H1 (cell line): Measurements from ENCODE around the gene TEDC1. TPM values are rescaled to one million over a fixed set of nuclear protein-coding genes. Genes with fewer than 3 reads are reported as not detected.

Source experiments
- CTCF ChIA-PET: fragments of 300-600 bp; sonication (Branson Sonifier 250); formaldehyde crosslinking; loops from one replicate; lab custom pipeline; 2021; ENCODE audit not compliant: partially characterized antibody; lab: Charles Lee
- POLR2A ChIA-PET: fragments of 300-600 bp; sonication (Branson Sonifier 250); formaldehyde crosslinking; loops from one replicate; lab custom pipeline; 2021; ENCODE audit warnings: inconsistent platforms; ENCODE audit not compliant: partially characterized antibody; lab: Charles Lee
- DNase-seq, 2 experiments: peaks; one replicate each; pipeline versions ENCODE4 v3.0.0 to v3.0.0-alpha.2; 2010 to 2022; ENCODE audit warnings: low spot score in 2 of 2, low read depth in 1 of 2, mixed read lengths in 1 of 2
- FAIRE-seq: peaks from 2 replicates; lab custom pipeline; 2011; peaks lifted over from hg19 to GRCh38; lab: Jason Lieb, UNC
- H2AFZ ChIP-seq: 2 replicates; pipeline ENCODE4 v1.8.1; 2012; ENCODE audit warnings: low read length, inconsistent platforms
- H2AK5ac ChIP-seq: 2 replicates; pipeline ENCODE4 v1.6.1; 2013; ENCODE audit warnings: low read depth, low read length
- H2BK120ac ChIP-seq: replicated peaks from 2 replicates; pipeline ENCODE3; 2013; ENCODE audit warnings: low read depth, low read length, inconsistent platforms
- H2BK12ac ChIP-seq: 2 replicates; pipeline ENCODE4 v1.6.1; 2013; ENCODE audit warnings: low read depth, low read length
- H2BK15ac ChIP-seq: 2 replicates; pipeline ENCODE4 v1.6.1; 2013; ENCODE audit warnings: low read length
- H2BK20ac ChIP-seq: 2 replicates; pipeline ENCODE4 v1.6.1; 2013; ENCODE audit warnings: low read length
- H2BK5ac ChIP-seq: 2 replicates; pipeline ENCODE4 v1.6.1; 2013; ENCODE audit warnings: low read depth, low read length
- H3K14ac ChIP-seq: 2 replicates; pipeline ENCODE4 v1.6.1; 2013; ENCODE audit warnings: inconsistent platforms; ENCODE audit not compliant: insufficient read length
- H3K18ac ChIP-seq: 2 replicates; pipeline ENCODE4 v1.6.1; 2013; ENCODE audit warnings: low read length; ENCODE audit errors: extremely low read depth
- H3K23ac ChIP-seq: 2 replicates; pipeline ENCODE4 v1.6.1; 2013; ENCODE audit warnings: inconsistent platforms; ENCODE audit not compliant: insufficient read length
- H3K23me2 ChIP-seq: 2 replicates; pipeline ENCODE4 v1.6.1; 2013; ENCODE audit warnings: low read depth, low read length
- H3K27ac ChIP-seq: 2 replicates; pipeline ENCODE4 v1.6.1; 2011; ENCODE audit warnings: low read depth, low read length, inconsistent platforms
- H3K27me3 ChIP-seq, 4 experiments: replicated peaks in 1 of 4; 1 replicate in 1 of 4; 2 replicates in 3 of 4; pipeline versions ENCODE4 v1.6.1 to v1.8.1; 2011 to 2013; ENCODE audit warnings: low read length in 3 of 4, mild to moderate bottlenecking in 3 of 4, inconsistent platforms in 2 of 4, mixed read lengths in 2 of 4, moderate library complexity in 1 of 4; ENCODE audit not compliant: control insufficient read depth in 3 of 4, insufficient read depth in 3 of 4; ENCODE audit errors: extremely low read depth in 1 of 4
- H3K36me3 ChIP-seq, 4 experiments: 2 replicates each; pipeline versions ENCODE4 v1.6.1 to v1.8.1; 2011 to 2013; ENCODE audit warnings: mild to moderate bottlenecking in 4 of 4, low read length in 3 of 4, moderate library complexity in 2 of 4, control low read depth in 1 of 4, inconsistent platforms in 1 of 4; ENCODE audit not compliant: insufficient read depth in 4 of 4, control insufficient read depth in 2 of 4
- H3K4ac ChIP-seq: replicated peaks from 2 replicates; pipeline ENCODE3; 2013; ENCODE audit warnings: low read length, low read depth, mixed read lengths, inconsistent platforms; ENCODE audit not compliant: insufficient read length
- H3K4me1 ChIP-seq, 4 experiments: replicated peaks in 1 of 4; 1 replicate in 1 of 4; 2 replicates in 3 of 4; pipeline versions ENCODE4 v1.6.1 to v1.8.1; 2011 to 2013; ENCODE audit warnings: low read length in 3 of 4, inconsistent platforms in 2 of 4, mixed read lengths in 1 of 4; ENCODE audit not compliant: insufficient read depth in 4 of 4, control insufficient read depth in 3 of 4
- H3K4me2 ChIP-seq, 2 experiments: 2 replicates each; pipeline versions ENCODE4 v1.6.1 to v1.8.1; 2011 to 2013; ENCODE audit warnings: low read depth in 2 of 2, low read length in 2 of 2, control low read depth in 1 of 2, inconsistent platforms in 1 of 2, mild to moderate bottlenecking in 1 of 2; ENCODE audit not compliant: insufficient read depth in 1 of 2
- H3K4me3 ChIP-seq, 4 experiments: fragments of 200-600, 300-600 bp in 1 of 4; sonication (generic), shearing (Covaris generic), sonication (Bioruptor Twin) in 1 of 4; 2 replicates each; pipeline versions ENCODE4 v1.5.1 to v1.8.1; 2011 to 2016; ENCODE audit warnings: low read length in 4 of 4, low read depth in 3 of 4, control low read depth in 2 of 4, inconsistent platforms in 2 of 4, mild to moderate bottlenecking in 2 of 4, mixed read lengths in 1 of 4, moderate library complexity in 1 of 4; ENCODE audit not compliant: insufficient read depth in 2 of 4; ENCODE audit errors: extremely low read depth in 1 of 4
- H3K56ac ChIP-seq: replicated peaks from 2 replicates; pipeline ENCODE3; 2013; ENCODE audit warnings: low read depth, mild to moderate bottlenecking, mixed read lengths, low read length, inconsistent platforms; ENCODE audit not compliant: insufficient read length
- H3K79me1 ChIP-seq: 2 replicates; pipeline ENCODE4 v1.6.1; 2013; ENCODE audit warnings: low read depth, low read length, control low read depth
- H3K79me2 ChIP-seq, 2 experiments: 2 replicates each; pipeline versions ENCODE4 v1.6.1 to v1.8.1; 2012 to 2013; ENCODE audit warnings: low read length in 2 of 2, mild to moderate bottlenecking in 2 of 2, inconsistent platforms in 1 of 2; ENCODE audit not compliant: insufficient read depth in 2 of 2, control insufficient read depth in 1 of 2
- H3K9ac ChIP-seq, 4 experiments: replicated peaks in 1 of 4; 1 replicate in 1 of 4; 2 replicates in 3 of 4; pipeline versions ENCODE4 v1.6.1 to v1.8.1; 2011 to 2013; ENCODE audit warnings: low read depth in 3 of 4, low read length in 3 of 4, control low read depth in 2 of 4, mild to moderate bottlenecking in 2 of 4, moderate library complexity in 2 of 4, inconsistent platforms in 1 of 4; ENCODE audit errors: extremely low read depth in 1 of 4
- H3K9me3 ChIP-seq, 2 experiments: 2 replicates each; pipeline versions ENCODE4 v1.6.1 to v1.8.1; 2012 to 2013; ENCODE audit warnings: mild to moderate bottlenecking in 2 of 2, moderate library complexity in 2 of 2, control low read depth in 1 of 2, inconsistent platforms in 1 of 2, low read depth in 1 of 2, low read length in 1 of 2, mixed read lengths in 1 of 2; ENCODE audit not compliant: insufficient read depth in 2 of 2
- H4K20me1 ChIP-seq, 2 experiments: replicated peaks in 1 of 2; 2 replicates each; pipeline versions ENCODE3 to v1.8.1; 2011 to 2013; ENCODE audit warnings: inconsistent platforms in 2 of 2, low read length in 2 of 2, mild to moderate bottlenecking in 1 of 2; ENCODE audit not compliant: insufficient read depth in 2 of 2, control insufficient read depth in 1 of 2
- H4K5ac ChIP-seq: 2 replicates; pipeline ENCODE4 v1.6.1; 2013; ENCODE audit warnings: low read length, low read depth, mixed read lengths, inconsistent platforms; ENCODE audit not compliant: insufficient read length
- H4K8ac ChIP-seq: 2 replicates; pipeline ENCODE4 v1.8.0; 2013; ENCODE audit warnings: mild to moderate bottlenecking, moderate library complexity, low read length, inconsistent platforms; ENCODE audit not compliant: insufficient read depth; ENCODE audit errors: extremely low read depth
- H4K91ac ChIP-seq: replicated peaks from 2 replicates; pipeline ENCODE3; 2013; ENCODE audit warnings: low read length, mixed read lengths, inconsistent platforms; ENCODE audit not compliant: insufficient read length
- CHD2 ChIP-seq: IDR thresholded peaks from 2 replicates; pipeline ENCODE4 v1.6.1; 2012; ENCODE audit warnings: low read length, improper control_type of control experiment
- CREB1 ChIP-seq: IDR thresholded peaks from 2 replicates; pipeline ENCODE4 v1.6.1; 2012; ENCODE audit warnings: inconsistent platforms
- EP300 ChIP-seq, 2 experiments: IDR thresholded peaks; 1 replicate in 1 of 2; 2 replicates in 1 of 2; pipeline ENCODE4 v1.6.1; 2011 to 2012; ENCODE audit warnings: low read depth in 2 of 2, low read length in 2 of 2, mild to moderate bottlenecking in 2 of 2, borderline replicate concordance in 1 of 2, inconsistent platforms in 1 of 2, moderate library complexity in 1 of 2
- JUND ChIP-seq: IDR thresholded peaks from 2 replicates; pipeline ENCODE4 v1.6.1; 2011; ENCODE audit warnings: mild to moderate bottlenecking, improper control_type of control experiment, low read length
- POLR2A ChIP-seq, 2 experiments: IDR thresholded peaks; 1 replicate in 1 of 2; 2 replicates in 1 of 2; pipeline ENCODE4 v1.6.1; 2011; ENCODE audit warnings: low read depth in 2 of 2, low read length in 2 of 2, mild to moderate bottlenecking in 2 of 2; ENCODE audit errors: control extremely low read depth in 1 of 2
- POLR2AphosphoS5 ChIP-seq: IDR thresholded peaks from 2 replicates; pipeline ENCODE4 v1.6.1; 2011; ENCODE audit warnings: low read depth, low read length
- POU5F1 ChIP-seq: IDR thresholded peaks from 2 replicates; pipeline ENCODE4 v1.6.1; 2011; ENCODE audit warnings: low read depth, mild to moderate bottlenecking, low read length, moderate library complexity
- RAD21 ChIP-seq, 2 experiments: IDR thresholded peaks in 1 of 2; conservative IDR thresholded peaks in 1 of 2; 2 replicates each; pipeline ENCODE4 v1.6.1; 2011; ENCODE audit warnings: low read depth in 2 of 2, low read length in 2 of 2, improper control_type of control experiment in 1 of 2, inconsistent platforms in 1 of 2, mild to moderate bottlenecking in 1 of 2, moderate library complexity in 1 of 2
- SAP30 ChIP-seq: fragments of 300-600 bp; sonication (generic); IDR thresholded peaks from 2 replicates; pipeline ENCODE4 v1.7.1; 2012; ENCODE audit warnings: low read length, moderate library complexity, mild to moderate bottlenecking, inconsistent platforms; ENCODE audit not compliant: insufficient read depth, insufficient replicate concordance
- SIN3A ChIP-seq, 2 experiments: IDR thresholded peaks in 1 of 2; conservative IDR thresholded peaks in 1 of 2; 2 replicates each; pipeline ENCODE4 v1.6.1; 2011 to 2012; ENCODE audit warnings: low read length in 2 of 2, improper control_type of control experiment in 1 of 2, low read depth in 1 of 2, mild to moderate bottlenecking in 1 of 2
- SP1 ChIP-seq: IDR thresholded peaks from 2 replicates; pipeline ENCODE4 v1.6.1; 2011; ENCODE audit warnings: low read depth, low read length
- TAF1 ChIP-seq: IDR thresholded peaks from 2 replicates; pipeline ENCODE4 v1.6.1; 2011; ENCODE audit warnings: mild to moderate bottlenecking, low read depth, low read length
- WGBS, 2 experiments: shearing (Covaris generic) in 1 of 2; methylation state at CpG; one replicate each; pipeline versions ENCODE4 v1.1.6 to v1.1.7; 2013 to 2015; ENCODE audit warnings: low lambda C conversion rate in 2 of 2, mixed read lengths in 2 of 2, inconsistent platforms in 1 of 2, low coverage in 1 of 2, missing lambda C conversion rate in 1 of 2; ENCODE audit not compliant: insufficient replicate concordance in 2 of 2, insufficient coverage in 1 of 2, insufficient read length in 1 of 2; ENCODE audit errors: extremely low coverage in 1 of 2, missing lambda C conversion rate in 1 of 2; 5-methylcytosine and 5-hydroxymethylcytosine counted together
- polyA plus RNA-seq, 7 experiments: library from polyadenylated mRNA; depleted of rRNA in 3 of 7; stranded (reverse) in 5 of 7; unstranded in 2 of 7; fragments of >200 nt in 5 of 7; fragments of 200-250 nt in 2 of 7; gene quantifications; 1 replicate in 5 of 7; 2 replicates in 1 of 7; 4 replicates in 1 of 7; pipeline versions ENCODE4 v1.2.1 to v1.2.3, GENCODE V29; 2011 to 2013; ENCODE audit warnings: missing spikeins in 2 of 7, mixed read lengths in 2 of 7
- total RNA-seq: library from RNA; stranded (reverse); fragmentation: NEBNext Ultra II Directional; extraction: Animal tissue kit (Norgen Biotek cat#: 25700); gene quantifications from 2 replicates; pipeline ENCODE4 v1.2.1, GENCODE V29; 2021

The TEDC1 gene
- total and polyA plus RNA-seq, 2 of the 8 experiments (the other 6 are each of a cell fraction or from before 2014, with no cell fraction given), result 5.6 to 14.8 TPM

- CTCF ChIA-PET, result interaction anchor here (0.8 to 5.0 kb wide), 19 partner anchors 8 to 309 kb away, joined by 3 to 70 read pairs (median 5); no protein-coding TSS in a partner anchor
- H3K23me2 ChIP-seq, result peaks cover 2% of the 10 kb centered on the region; the same call in 1 of the 2 replicates
- FAIRE-seq, result no peak
- peak overlapping the region; percentile 24; the same call in 1 of the 2 replicates for H2BK5ac ChIP-seq
- peak in 1 of 2 experiments; percentile 81 for DNase-seq
- H2BK15ac ChIP-seq, result no peak overlapping the region
- no peaks in the 10 kb centered on the region for H3K79me1 ChIP-seq
- H2BK120ac ChIP-seq, result no peak overlapping the region
- no peak overlapping the region for H3K18ac ChIP-seq
- H2BK12ac ChIP-seq, result peak overlapping the region; percentile 80; the same call in 1 of the 2 replicates
- no peak overlapping the region for H2BK20ac ChIP-seq
- no peak overlapping the region for H3K56ac ChIP-seq
- H3K9ac ChIP-seq, result peak overlapping the region in 1 of 4 experiments; percentile 56; a peak in 3 of 7 replicates
- H3K4me3 ChIP-seq, result peak overlapping the region in 2 of 4 experiments; percentile 14 to 25; a peak in 4 of 8 replicates
- no peak overlapping the region for H3K23ac ChIP-seq
- H3K36me3 ChIP-seq, result peaks cover 0 to 3% (median 0%) of the 10 kb centered on the region in 4 experiments; a peak in 1 of 8 replicates
- peaks cover 4 to 12% of the 10 kb centered on the region in 2 experiments for H4K20me1 ChIP-seq
- no peaks in the 10 kb centered on the region for H3K9me3 ChIP-seq
- H3K4ac ChIP-seq, result no peak overlapping the region
- POLR2A ChIA-PET, result interaction anchor here (0.5 to 1.6 kb wide), 7 partner anchors 8 to 323 kb away, joined by 3 to 8 read pairs (median 4); no protein-coding TSS in a partner anchor
- no peak overlapping the region for H3K27ac ChIP-seq
- peaks cover 0 to 35% (median 20%) of the 10 kb centered on the region in 4 experiments; a peak in 5 of 7 replicates for H3K4me1 ChIP-seq
- WGBS, 2 experiments, result 9% methylated on average over 15 of the region's 18 CpGs; no CpG with 5 or more reads in 1 of the 2 experiments
- no peak overlapping the region for H4K5ac ChIP-seq
- H3K79me2 ChIP-seq, result no peaks in the 10 kb centered on the region
- no peak overlapping the region for H2AFZ ChIP-seq
- H3K27me3 ChIP-seq, result peaks cover 50 to 99% (median 82%) of the 10 kb centered on the region in 4 experiments
- no peak overlapping the region for H3K14ac ChIP-seq
- peak overlapping the region; percentile 92; the same call in 1 of the 2 replicates for H4K8ac ChIP-seq
- H3K4me2 ChIP-seq, result peak overlapping the region; percentile 21 to 84; a peak in 3 of 4 replicates
- H4K91ac ChIP-seq, result no peak overlapping the region
- H2AK5ac ChIP-seq, result no peak overlapping the region
- TF ChIP-seq SIN3A (conservative IDR thresholded peaks at IDR 0.05 in 1 of 2, IDR thresholded peaks at IDR 0.05 in 1 of 2; ENCODE audit: low read depth in 1 of 2, low read length in 2 of 2), result 0 out of 4 replicates have a peak, but pooled peaks of 1 of the 2 experiments have one; percentile 55
- TF ChIP-seq JUND, result peak; percentile 67
- TF ChIP-seq CREB1, result peak; percentile 73
- peak; percentile 83 to 96; a peak in 2 of 3 replicates for TF ChIP-seq EP300 (IDR thresholded peaks at IDR 0.05; ENCODE audit: borderline replicate concordance in 1 of 2, low read depth in 2 of 2, low read length in 2 of 2)
- TF ChIP-seq POU5F1, result no peak
- 0 out of 2 replicates have a peak, but pooled peaks have one; percentile 53 for TF ChIP-seq SP1
- TF ChIP-seq POLR2A (IDR thresholded peaks at IDR 0.05; ENCODE audit: control extremely low read depth in 1 of 2, low read depth in 2 of 2, low read length in 2 of 2), result peak in 1 of 2 experiments; percentile 20; a peak in 2 of 3 replicates
- TF ChIP-seq SAP30, result peak; percentile 34
- TF ChIP-seq CHD2, result peak; percentile 55
- peak; percentile 38; the same call in 1 of the 2 replicates for TF ChIP-seq TAF1
- no peak; the same call in 1 of the 2 replicates for TF ChIP-seq POLR2AphosphoS5
- no peak for TF ChIP-seq RAD21 (IDR thresholded peaks at IDR 0.05 in 1 of 2, conservative IDR thresholded peaks at IDR 0.05 in 1 of 2; ENCODE audit: low read depth in 2 of 2, low read length in 2 of 2)
These were observed 9.1 kb upstream of the TEDC1 start for GRCh38 chr14:105481886-105482457.
